BJ (cell line): ENCODE results near the gene BTRC. TPM values are rescaled to one million over a fixed set of nuclear protein-coding genes. Genes with fewer than 3 reads are reported as not detected.
"Not testable (repeated sequence)": the region's sequence is repeated elsewhere in the genome, so short reads cannot be mapped to it uniquely, and the experiment has no call there.

Source experiments
- CTCF ChIA-PET: fragments of 350-600 bp; formaldehyde crosslinking; extraction: SDS; loops from one replicate; lab custom pipeline; 2021; ENCODE audit warnings: antibody characterized with exemption, inconsistent platforms; lab: Yijun Ruan, JAX
- POLR2A ChIA-PET: fragments of 300-600 bp; sonication (Branson Sonifier 250); formaldehyde crosslinking; extraction: SDS; loops from one replicate; lab custom pipeline; 2021; ENCODE audit warnings: antibody characterized with exemption; lab: Charles Lee
- DNase-seq: peaks from one replicate; pipeline ENCODE4 v3.0.0-alpha.2; 2011; ENCODE audit warnings: low read depth
- H3K27me3 ChIP-seq: 2 replicates; pipeline ENCODE4 v1.6.0; 2011; ENCODE audit warnings: low read length; ENCODE audit not compliant: control insufficient read depth, insufficient read depth
- H3K36me3 ChIP-seq: 2 replicates; pipeline ENCODE4 v1.5.1; 2011; ENCODE audit warnings: low read length; ENCODE audit not compliant: control insufficient read depth, insufficient read depth
- H3K4me3 ChIP-seq: 2 replicates; pipeline ENCODE4 v1.5.1; 2011; ENCODE audit warnings: low read depth, mild to moderate bottlenecking, control low read depth, low read length
- CTCF ChIP-seq: IDR thresholded peaks from 2 replicates; pipeline ENCODE4 v1.5.1; 2011; ENCODE audit warnings: low read depth, mild to moderate bottlenecking, control low read depth, inconsistent platforms, low read length, moderate library complexity; ENCODE audit not compliant: insufficient read depth
- polyA plus RNA-seq: library from polyadenylated mRNA; depleted of rRNA; stranded (reverse); fragments of >200 nt; gene quantifications from 2 replicates; pipeline ENCODE4 v1.2.3, GENCODE V29; 2011

BTRC gene
- polyA plus RNA-seq, 1 experiment: 9.1 TPM

GRCh38 chr10:101587725-101588653 is 234.0 kb downstream of the BTRC start, which contains the start of the genes DPCD and POLL:
TSS of gene DPCD (plus strand) at chr10:101588321. CDS start at chr10:101588337, 16 bp downstream.
TSS of gene POLL (minus strand) at chr10:101588257. CDS start at chr10:101587360, 897 bp downstream.
- Histone ChIP-seq H3K4me3 (peak within 1 kb of the TSS; percentile 92), H3K27me3 (no peaks in the 10 kb centered on the region), H3K36me3 (peaks cover 7% of the 10 kb centered on the region)
- DNase-seq: peak; percentile 63
- POLR2A ChIA-PET: no interaction called here
- TF ChIP-seq CTCF: no peak
- CTCF ChIA-PET: interaction anchor here (0.5 to 2.4 kb wide), 9 partner anchors 9 to 375 kb away, joined by 3 to 19 read pairs (median 4); no protein-coding TSS in a partner anchor

- Histone ChIP-seq H3K27me3 (no peaks in the 10 kb centered on the region), H3K4me3 (peak overlapping the region; percentile 92), H3K36me3 (peaks cover 5% of the 10 kb centered on the region; the same call in 1 of the 2 replicates)
- ChIA-PET POLR2A (no interaction called here), CTCF (interaction anchor here (0.8 to 2.4 kb wide), 6 partner anchors 8 to 192 kb away, joined by 3 to 19 read pairs (median 6); no protein-coding TSS in a partner anchor)
- TF ChIP-seq CTCF: no peak
- no peak for DNase-seq
Observed at GRCh38 chr10:101588879-101589278, 234.9 kb downstream of the BTRC start.

- H3K4me3 ChIP-seq, H3K36me3 ChIP-seq, H3K27me3 ChIP-seq, DNase-seq, POLR2A ChIA-PET: not testable (repeated sequence)
- CTCF ChIA-PET: interaction anchor here (0.7 to 4.0 kb wide), 4 partner anchors 9 to 379 kb away, joined by 3 to 24 read pairs (median 5); no protein-coding TSS in a partner anchor
Observed at GRCh38 chr10:101593331-101593730, 239.4 kb downstream of the BTRC start.

- ChIA-PET CTCF (interaction anchor here (0.6 to 1.6 kb wide), 5 partner anchors 16 to 250 kb away, joined by 3 to 7 read pairs (median 3); no protein-coding TSS in a partner anchor), POLR2A (no interaction called here)
- DNase-seq: no peak
- peaks cover 2% of the 10 kb centered on the region; the same call in 1 of the 2 replicates for H3K36me3 ChIP-seq
- no peak overlapping the region for H3K4me3 ChIP-seq
- no peaks in the 10 kb centered on the region for H3K27me3 ChIP-seq
- TF ChIP-seq CTCF: no peak
Observed at GRCh38 chr10:101595591-101596433, 241.8 kb downstream of the BTRC start.

- H3K4me3 ChIP-seq: no peak overlapping the region
- no peak for DNase-seq
- no peak for TF ChIP-seq CTCF
- ChIA-PET CTCF (interaction anchor here (0.7 to 7.8 kb wide), 4 partner anchors 9 to 185 kb away, joined by 3 to 88 read pairs (median 4); partner anchors contain the start of genes DPCD, NPM3 and POLL), POLR2A (no interaction called here)
- H3K36me3 ChIP-seq: peaks cover 2% of the 10 kb centered on the region; the same call in 1 of the 2 replicates
- no peaks in the 10 kb centered on the region for H3K27me3 ChIP-seq
Observed at GRCh38 chr10:101597091-101597900, 243.3 kb downstream of the BTRC start.
